ENCODE results near the gene NTRK2. TPM values are rescaled to one million over a fixed set of nuclear protein-coding genes. Genes with fewer than 3 reads are reported as not detected.

Gene NTRK2
- total RNA-seq, 1 donor from 2014 or later, result 0.02 TPM

- no peaks in the 10 kb centered on the region for H3K27me3 Mint-ChIP-seq (ENCODE audit: insufficient read depth, low read depth)
- Histone ChIP-seq H3K4me2 (no peak overlapping the region), H2AFZ (replicated peaks) (no peak overlapping the region), H3K9ac (no peak overlapping the region), H3K79me2 (ENCODE audit: low read depth) (no peaks in the 10 kb centered on the region), H3K4me1 (no peaks in the 10 kb centered on the region), H3F3A (ENCODE audit: low read depth) (no peaks in the 10 kb centered on the region), H3K9me3 (ENCODE audit: low read depth) (no peaks in the 10 kb centered on the region), H3K27me3 (no peaks in the 10 kb centered on the region), H4K20me1 (ENCODE audit: low read depth) (no peaks in the 10 kb centered on the region), H3K27ac (no peak overlapping the region), H3K36me3 (no peaks in the 10 kb centered on the region), H3K4me3 (no peak overlapping the region)
- H3K9me3 Mint-ChIP-seq, result no peaks in the 10 kb centered on the region
- H3K4me3 Mint-ChIP-seq, result no peak overlapping the region
- no peaks in the 10 kb centered on the region for H3K36me3 Mint-ChIP-seq
- no peaks in the 10 kb centered on the region for H3K4me1 Mint-ChIP-seq
- TF ChIP-seq CTCF (IDR thresholded peaks at IDR 0.05), result no peak
- no peak for TF ChIP-seq EZH2phosphoT487 (IDR thresholded peaks at IDR 0.05)
- TF ChIP-seq EZH2 (IDR thresholded peaks at IDR 0.05), result no peak
- no peak overlapping the region for H3K27ac Mint-ChIP-seq
- DNase-seq (ENCODE audit: low spot score), result no peak
Measured at GRCh38 chr9:84756171-84756570, 86.6 kb downstream of the NTRK2 start.

GRCh38 chr9:84756731-84757130 lies 87.2 kb downstream of the NTRK2 start:
- H2AFZ ChIP-seq (replicated peaks), result no peak overlapping the region
- H3K36me3 ChIP-seq, result no peaks in the 10 kb centered on the region
- H3K4me3 ChIP-seq, result no peak overlapping the region
- Mint-ChIP-seq H3K9me3 (no peaks in the 10 kb centered on the region), H3K27ac (no peak overlapping the region), H3K36me3 (no peaks in the 10 kb centered on the region), H3K27me3 (ENCODE audit: insufficient read depth, low read depth) (no peaks in the 10 kb centered on the region), H3K4me3 (no peak overlapping the region), H3K4me1 (no peaks in the 10 kb centered on the region)
- H3K4me1 ChIP-seq, result no peaks in the 10 kb centered on the region
- H3K79me2 ChIP-seq (ENCODE audit: low read depth), result no peaks in the 10 kb centered on the region
- H4K20me1 ChIP-seq (ENCODE audit: low read depth), result no peaks in the 10 kb centered on the region
- no peaks in the 10 kb centered on the region for H3F3A ChIP-seq (ENCODE audit: low read depth)
- no peak overlapping the region for H3K27ac ChIP-seq
- no peak for DNase-seq (ENCODE audit: low spot score)
- H3K4me2 ChIP-seq, result no peak overlapping the region
- TF ChIP-seq CTCF (IDR thresholded peaks at IDR 0.05) (no peak), EZH2phosphoT487 (IDR thresholded peaks at IDR 0.05) (no peak), EZH2 (IDR thresholded peaks at IDR 0.05) (no peak)
- no peaks in the 10 kb centered on the region for H3K9me3 ChIP-seq (ENCODE audit: low read depth)
- H3K9ac ChIP-seq, result no peak overlapping the region
- no peaks in the 10 kb centered on the region for H3K27me3 ChIP-seq

- no peaks in the 10 kb centered on the region for H4K20me1 ChIP-seq (ENCODE audit: low read depth)
- H3K9ac ChIP-seq, result no peak overlapping the region
- H3K27me3 Mint-ChIP-seq (ENCODE audit: insufficient read depth, low read depth), result no peaks in the 10 kb centered on the region
- H3K27me3 ChIP-seq, result no peaks in the 10 kb centered on the region
- H3K27ac Mint-ChIP-seq, result no peak overlapping the region
- no peak for DNase-seq (ENCODE audit: low spot score)
- H3K4me3 ChIP-seq, result no peak overlapping the region
- no peaks in the 10 kb centered on the region for H3K9me3 ChIP-seq (ENCODE audit: low read depth)
- no peaks in the 10 kb centered on the region for H3F3A ChIP-seq (ENCODE audit: low read depth)
- no peak overlapping the region for H3K4me2 ChIP-seq
- no peak overlapping the region for H2AFZ ChIP-seq (replicated peaks)
- peaks cover 8% of the 10 kb centered on the region for H3K9me3 Mint-ChIP-seq
- no peaks in the 10 kb centered on the region for H3K79me2 ChIP-seq (ENCODE audit: low read depth)
- TF ChIP-seq EZH2 (IDR thresholded peaks at IDR 0.05), result no peak
- no peak overlapping the region for H3K4me3 Mint-ChIP-seq
- H3K4me1 Mint-ChIP-seq, result no peaks in the 10 kb centered on the region
- no peaks in the 10 kb centered on the region for H3K36me3 ChIP-seq
- no peaks in the 10 kb centered on the region for H3K36me3 Mint-ChIP-seq
- no peak overlapping the region for H3K27ac ChIP-seq
- H3K4me1 ChIP-seq, result no peaks in the 10 kb centered on the region
Measured at GRCh38 chr9:84758817-84759216, 89.3 kb downstream of the NTRK2 start.

- Histone ChIP-seq H3K4me1 (no peaks in the 10 kb centered on the region), H2AFZ (replicated peaks) (no peak overlapping the region), H3K79me2 (ENCODE audit: low read depth) (no peaks in the 10 kb centered on the region), H3K36me3 (no peaks in the 10 kb centered on the region), H3K4me2 (no peak overlapping the region), H3K9me3 (ENCODE audit: low read depth) (no peaks in the 10 kb centered on the region), H3K27me3 (no peaks in the 10 kb centered on the region), H3K27ac (no peak overlapping the region), H3K9ac (no peak overlapping the region), H3K4me3 (no peak overlapping the region), H4K20me1 (ENCODE audit: low read depth) (no peaks in the 10 kb centered on the region), H3F3A (ENCODE audit: low read depth) (no peaks in the 10 kb centered on the region)
- no peak for DNase-seq (ENCODE audit: low spot score)
- H3K27me3 Mint-ChIP-seq (ENCODE audit: insufficient read depth, low read depth), result no peaks in the 10 kb centered on the region
- no peak overlapping the region for H3K27ac Mint-ChIP-seq
- TF ChIP-seq EZH2phosphoT487 (IDR thresholded peaks at IDR 0.05), result no peak
- TF ChIP-seq EZH2 (IDR thresholded peaks at IDR 0.05), result no peak
- TF ChIP-seq CTCF (IDR thresholded peaks at IDR 0.05), result no peak
- no peak overlapping the region for H3K4me3 Mint-ChIP-seq
- peaks cover 8% of the 10 kb centered on the region for H3K9me3 Mint-ChIP-seq
- H3K4me1 Mint-ChIP-seq, result no peaks in the 10 kb centered on the region
- H3K36me3 Mint-ChIP-seq, result no peaks in the 10 kb centered on the region
Measured at GRCh38 chr9:84759300-84759750, 89.8 kb downstream of the NTRK2 start.

Measured in neural progenitor cell (in vitro differentiated cells).